Measurements from ENCODE around the gene AMIGO3.
"Not testable (repeated sequence)": the region's sequence is repeated elsewhere in the genome, so short reads cannot be mapped to it uniquely, and the experiment has no call there.

AMIGO3 gene

GRCh38 chr3:49689908-49690624, 29.4 kb downstream of the AMIGO3 start:
- DNase-seq (ENCODE audit: extremely low spot score); POLR2A ChIA-PET: not testable (repeated sequence)

GRCh38 chr3:49689046-49689907, 30.2 kb downstream of the AMIGO3 start, which contains the start of the genes MST1 and RNF123:
MST1 (minus strand) TSS chr3:49689474; CDS start chr3:49688691, 783 bp downstream.
RNF123 (plus strand) TSS chr3:49689557; CDS start chr3:49691166, 1,609 bp downstream.
- TF ChIP-seq CTCF (IDR thresholded peaks at IDR 0.05; ENCODE audit: control extremely low read depth, extremely low read depth, low read depth, missing control alignments): peak; percentile 31
- ChIA-PET CTCF (interaction anchor here (0.6 to 1.3 kb wide), 3 partner anchors 29 to 448 kb away, joined by 3 to 4 read pairs (median 3); no protein-coding TSS in a partner anchor), POLR2A (no interaction called here)
- peak; percentile 93 for DNase-seq (ENCODE audit: extremely low spot score)

More at GRCh38 chr3:49689908-49690624, 29.4 kb downstream of the AMIGO3 start:
- CTCF ChIA-PET: interaction anchor here (1.0 to 1.3 kb wide), 2 partner anchors 29 to 150 kb away, joined by 3 to 4 read pairs; no protein-coding TSS in a partner anchor

DNA sequence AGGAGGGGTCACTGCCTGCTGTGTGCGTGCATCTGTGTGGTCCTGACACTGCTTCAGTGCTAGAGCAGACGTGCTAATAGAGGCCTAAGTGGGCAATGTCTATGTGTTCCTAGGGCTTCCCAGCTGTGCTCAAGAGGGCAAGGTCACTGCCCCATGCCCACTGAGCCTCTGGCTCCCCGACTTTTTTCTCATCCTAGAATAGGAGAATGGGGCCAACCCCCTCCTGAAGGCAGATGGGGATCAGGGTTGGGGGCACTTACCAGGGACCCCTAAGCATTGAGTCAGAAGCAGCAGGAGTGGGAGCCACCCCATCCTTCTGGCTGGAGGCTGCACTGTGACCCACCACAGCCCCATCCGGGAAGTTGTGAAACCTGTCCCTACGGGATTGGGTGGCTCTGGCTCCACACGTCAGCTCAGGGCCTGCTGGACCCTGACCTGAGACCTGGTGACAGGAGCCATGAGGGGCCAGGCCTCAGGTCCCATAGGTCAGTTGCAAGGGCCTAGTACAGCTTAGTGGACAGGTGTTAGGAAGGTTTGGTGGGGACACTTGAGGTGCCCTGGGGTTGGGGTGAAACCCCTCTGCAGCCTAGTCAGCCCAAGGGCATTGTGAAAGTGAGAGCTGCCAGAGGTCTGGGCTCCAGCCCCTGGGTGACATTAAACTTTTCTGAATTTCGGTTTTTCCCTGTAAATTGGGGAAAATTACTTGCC, 31.0 kb downstream of the AMIGO3 start:
- POLR2A ChIA-PET: not testable (repeated sequence)
- CTCF ChIA-PET: interaction anchor here (0.9 to 1.3 kb wide), 2 partner anchors 10 to 149 kb away, joined by 3 to 4 read pairs; no protein-coding TSS in a partner anchor

GRCh38 chr3:49687424-49687795, 32.1 kb downstream of the AMIGO3 start:
- POLR2A ChIA-PET; DNase-seq (ENCODE audit: extremely low spot score); CTCF ChIA-PET: not testable (repeated sequence)

More for the DNA sequence above, 31.0 kb downstream of the AMIGO3 start:
- not testable (repeated sequence) for DNase-seq (ENCODE audit: extremely low spot score)

DNA sequence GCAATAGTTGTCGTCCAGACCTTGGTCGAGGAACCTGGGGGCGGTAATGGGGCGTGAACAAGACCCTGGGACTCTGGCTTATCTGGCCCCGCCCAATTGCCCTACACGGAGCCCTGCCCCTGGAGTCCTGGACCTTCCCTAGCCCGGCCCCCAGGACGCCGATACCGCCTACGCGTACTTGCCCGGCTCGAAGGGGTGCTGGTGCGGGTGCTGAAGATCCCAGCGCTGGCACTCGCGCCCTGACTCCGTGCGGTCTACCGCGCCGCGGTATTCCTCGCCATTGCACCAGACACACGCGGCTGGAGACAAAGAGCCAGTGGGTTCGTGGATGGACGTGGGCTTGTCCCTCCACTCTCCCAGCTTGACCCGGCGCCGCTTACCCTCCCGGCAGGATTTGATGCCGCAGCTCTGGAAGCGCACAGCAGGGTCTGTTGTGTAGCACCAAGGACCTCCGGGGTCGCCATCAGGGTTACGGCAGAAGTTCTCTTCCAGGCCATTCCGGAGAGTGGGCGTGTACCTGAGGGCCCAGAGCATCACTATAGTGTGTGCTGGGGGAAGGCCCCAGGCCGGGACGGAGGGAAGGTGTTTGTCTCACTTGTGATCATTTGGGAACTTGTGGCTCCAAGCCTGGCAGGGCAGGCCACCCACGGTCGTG, 32.6 kb downstream of the AMIGO3 start:
- POLR2A ChIA-PET; DNase-seq (ENCODE audit: extremely low spot score); CTCF ChIA-PET: not testable (repeated sequence)

DNA sequence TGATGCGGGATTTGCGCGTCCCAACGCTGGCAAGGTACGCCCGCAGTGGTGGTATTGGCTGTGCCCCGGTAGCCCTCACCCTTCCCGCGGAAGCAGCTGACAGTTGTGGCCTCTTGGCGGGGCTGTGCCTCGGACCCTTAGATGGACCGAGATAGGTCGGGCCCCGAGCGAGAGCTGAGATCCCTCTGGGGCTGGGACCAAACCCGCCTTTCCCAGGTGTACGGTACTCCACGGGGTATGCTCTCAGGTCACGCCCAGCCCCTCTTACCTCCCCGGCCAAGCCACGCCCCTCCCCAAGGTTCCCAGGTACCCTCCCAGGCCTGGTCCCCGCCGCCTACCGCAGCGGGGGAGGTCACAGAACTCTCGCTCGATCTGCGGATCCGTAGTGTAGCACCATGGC, 33.1 kb downstream of the AMIGO3 start:
- DNase-seq (ENCODE audit: extremely low spot score); CTCF ChIA-PET; POLR2A ChIA-PET: not testable (repeated sequence)

DNA sequence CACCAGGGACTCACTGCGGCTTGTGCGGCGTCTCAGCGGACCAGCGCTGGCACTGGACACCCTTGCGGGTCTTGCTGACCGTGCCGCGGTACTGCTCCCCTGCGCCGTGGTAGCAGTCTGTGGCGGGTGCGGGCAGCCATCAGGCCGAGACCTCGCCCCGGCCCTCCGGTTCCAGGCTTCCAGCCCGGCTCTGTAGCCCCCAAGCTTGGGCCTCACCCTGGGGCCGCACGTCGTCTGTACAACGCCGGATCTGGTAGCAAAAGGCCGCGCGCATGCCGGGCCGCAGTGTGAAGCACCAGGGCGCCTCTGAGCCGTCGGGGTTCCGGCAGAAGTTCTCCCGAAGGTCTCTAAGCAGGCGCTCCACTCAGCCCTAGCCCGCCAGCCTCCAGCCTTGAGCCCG, 33.6 kb downstream of the AMIGO3 start:
- POLR2A ChIA-PET; CTCF ChIA-PET; DNase-seq (ENCODE audit: extremely low spot score): not testable (repeated sequence)

DNA sequence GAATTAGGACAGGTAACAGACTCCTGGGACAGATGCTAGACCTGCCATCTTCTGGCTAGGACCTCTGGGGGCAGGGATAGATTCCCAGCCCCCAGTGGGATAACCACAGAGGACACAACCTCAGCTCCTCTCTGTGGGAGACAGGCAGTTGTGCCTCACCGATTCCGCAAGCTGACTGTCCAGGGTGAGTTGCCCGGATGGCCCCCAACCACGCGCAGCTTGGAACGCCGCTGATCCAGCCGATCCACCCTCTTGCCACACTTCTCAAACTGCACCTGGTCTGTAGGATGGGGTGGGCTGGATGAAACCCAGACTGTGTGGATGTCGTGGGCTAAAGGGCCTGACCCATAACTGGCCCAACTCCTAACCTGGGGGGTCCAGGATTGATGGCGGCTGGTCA, 34.4 kb downstream of the AMIGO3 start:
- DNase-seq (ENCODE audit: extremely low spot score); CTCF ChIA-PET; POLR2A ChIA-PET: not testable (repeated sequence)

DNA sequence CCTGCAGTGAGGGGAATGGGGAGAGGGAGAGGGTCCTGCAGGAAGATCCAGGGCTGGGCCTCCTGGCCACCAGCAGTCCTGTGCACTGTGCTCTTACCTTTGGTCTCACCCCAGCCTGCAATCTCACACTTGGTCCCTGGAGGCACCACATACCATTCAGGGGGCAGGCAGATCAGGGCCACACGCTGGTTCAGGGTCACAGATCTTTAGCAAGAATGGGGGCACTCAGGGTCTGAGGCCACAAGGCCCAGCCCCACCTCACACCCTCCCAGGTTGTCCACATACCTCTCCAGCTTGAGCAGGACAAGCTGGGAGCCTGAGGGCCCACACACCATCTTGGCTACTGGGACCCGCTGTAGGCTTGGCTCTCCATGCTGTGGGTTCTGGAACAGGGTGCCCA, 35.0 kb downstream of the AMIGO3 start:
- POLR2A ChIA-PET; CTCF ChIA-PET; DNase-seq (ENCODE audit: extremely low spot score): not testable (repeated sequence)

DNA sequence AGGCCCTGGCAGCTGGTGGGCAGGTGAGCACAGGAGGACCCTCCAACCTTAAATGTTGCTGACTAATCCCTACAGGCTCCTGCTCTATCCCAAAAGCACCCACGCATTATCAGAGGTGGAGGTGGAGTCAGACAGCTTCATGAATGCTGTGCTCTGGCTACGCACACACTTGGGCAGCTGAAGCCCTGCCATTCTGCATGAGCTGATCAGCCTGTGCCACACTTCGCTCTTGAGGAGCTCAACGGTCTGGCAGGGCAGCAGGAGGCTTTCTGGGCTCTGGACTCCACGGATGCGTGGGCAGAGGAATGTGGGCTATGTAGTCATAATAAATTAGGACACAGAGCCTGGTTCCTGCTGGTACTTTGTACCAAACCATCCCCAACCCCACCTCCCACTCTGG, 36.3 kb downstream of the AMIGO3 start:
- CTCF ChIA-PET: interaction anchor here (1.1 to 3.2 kb wide), 2 partner anchors 11 to 144 kb away, joined by 3 to 14 read pairs; no protein-coding TSS in a partner anchor
- no peak for DNase-seq (ENCODE audit: extremely low spot score)
- POLR2A ChIA-PET: interaction anchor here (0.5 kb wide), 1 partner anchor 134 kb away, joined by 7 read pairs; no protein-coding TSS in a partner anchor
- no peak for TF ChIP-seq CTCF (IDR thresholded peaks at IDR 0.05; ENCODE audit: control extremely low read depth, extremely low read depth, low read depth, missing control alignments)
